ENCODE results near the gene CDK7.

The CDK7 gene

DNA sequence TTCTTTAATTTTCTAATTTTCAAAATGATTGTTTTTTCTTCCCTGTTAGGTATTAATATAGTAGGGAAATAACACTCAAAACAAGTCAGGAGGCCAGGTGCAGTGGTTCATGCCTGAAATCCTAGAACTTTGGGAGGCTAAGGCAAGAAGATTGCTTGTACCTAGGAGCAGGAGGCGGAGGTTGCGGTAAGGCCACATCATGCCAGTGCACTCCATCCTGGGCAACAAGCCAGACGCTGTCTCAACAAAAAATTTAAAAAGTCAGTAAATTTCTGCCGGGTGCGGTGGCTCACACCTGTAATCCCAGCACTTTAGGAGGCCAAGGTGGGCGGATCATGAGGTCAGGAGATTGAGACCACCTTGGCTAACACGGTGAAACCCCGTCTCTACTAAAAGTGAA is 10.2 kb upstream of the CDK7 start (continued):
- TF ChIP-seq ZNF211 (tag by site-specific recombination; IDR thresholded peaks at IDR 0.05; ENCODE audit: low read depth) = no peak
- no peak for TF ChIP-seq ZBTB48 (tag by site-specific recombination; IDR thresholded peaks at IDR 0.05)
- TF ChIP-seq ZNF768 (tag by site-specific recombination; IDR thresholded peaks at IDR 0.05) = no peak

DNA sequence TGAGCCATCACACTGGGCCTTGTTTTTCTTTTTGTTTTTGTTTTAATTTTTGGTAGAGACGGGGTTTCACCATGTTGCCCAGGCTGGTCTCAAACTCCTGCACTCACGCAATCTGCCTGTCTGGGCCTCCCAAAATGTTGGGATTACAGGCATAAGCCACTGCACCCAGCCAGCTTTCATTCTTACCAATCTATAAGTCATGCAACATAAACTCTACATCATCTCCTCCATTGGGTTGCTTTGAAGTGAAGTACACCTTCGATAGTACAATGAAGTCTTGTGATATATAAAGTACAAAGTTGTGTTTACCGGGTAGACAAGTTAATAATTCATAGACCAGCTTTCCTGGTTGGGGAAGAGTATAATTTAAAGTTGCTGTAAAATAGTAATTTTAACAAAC is 8.8 kb upstream of the CDK7 start:
- POLR2A ChIA-PET = no interaction called here
- CTCF ChIA-PET = interaction anchor here (0.9 kb wide), 1 partner anchor 26 kb away, joined by 3 read pairs; no protein-coding TSS in a partner anchor
- Histone ChIP-seq H3K4me3 (ENCODE audit: low read depth, low read length) (no peak overlapping the region), H3K27ac (ENCODE audit: extremely low read depth, low read depth, low read length) (no peak overlapping the region), H3K4me1 (ENCODE audit: control insufficient read depth, insufficient read depth, low read length) (no peaks in the 10 kb centered on the region), H3K9me3 (ENCODE audit: control insufficient read depth, insufficient read depth, low read depth, low read length) (no peaks in the 10 kb centered on the region), H3K36me3 (ENCODE audit: control insufficient read depth in 2 of 2, insufficient read depth in 1 of 2, low read length in 2 of 2) (peaks cover 18 to 35% of the 10 kb centered on the region in 2 experiments)
- no peak for TF ChIP-seq SALL2 (tag by site-specific recombination; IDR thresholded peaks at IDR 0.05; ENCODE audit: borderline replicate concordance)
- no peak for TF ChIP-seq ZNF311 (tag by site-specific recombination; IDR thresholded peaks at IDR 0.05; ENCODE audit: borderline replicate concordance)
- no peak for TF ChIP-seq ZNF561 (tag by site-specific recombination; IDR thresholded peaks at IDR 0.05; ENCODE audit: borderline replicate concordance)
- TF ChIP-seq, protein P1, sequence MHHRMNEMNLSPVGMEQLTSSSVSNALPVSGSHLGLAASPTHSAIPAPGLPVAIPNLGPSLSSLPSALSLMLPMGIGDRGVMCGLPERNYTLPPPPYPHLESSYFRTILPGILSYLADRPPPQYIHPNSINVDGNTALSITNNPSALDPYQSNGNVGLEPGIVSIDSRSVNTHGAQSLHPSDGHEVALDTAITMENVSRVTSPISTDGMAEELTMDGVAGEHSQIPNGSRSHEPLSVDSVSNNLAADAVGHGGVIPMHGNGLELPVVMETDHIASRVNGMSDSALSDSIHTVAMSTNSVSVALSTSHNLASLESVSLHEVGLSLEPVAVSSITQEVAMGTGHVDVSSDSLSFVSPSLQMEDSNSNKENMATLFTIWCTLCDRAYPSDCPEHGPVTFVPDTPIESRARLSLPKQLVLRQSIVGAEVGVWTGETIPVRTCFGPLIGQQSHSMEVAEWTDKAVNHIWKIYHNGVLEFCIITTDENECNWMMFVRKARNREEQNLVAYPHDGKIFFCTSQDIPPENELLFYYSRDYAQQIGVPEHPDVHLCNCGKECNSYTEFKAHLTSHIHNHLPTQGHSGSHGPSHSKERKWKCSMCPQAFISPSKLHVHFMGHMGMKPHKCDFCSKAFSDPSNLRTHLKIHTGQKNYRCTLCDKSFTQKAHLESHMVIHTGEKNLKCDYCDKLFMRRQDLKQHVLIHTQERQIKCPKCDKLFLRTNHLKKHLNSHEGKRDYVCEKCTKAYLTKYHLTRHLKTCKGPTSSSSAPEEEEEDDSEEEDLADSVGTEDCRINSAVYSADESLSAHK (tag by site-specific recombination; IDR thresholded peaks at IDR 0.05) = no peak
- TF ChIP-seq SP2 (tag by site-specific recombination; IDR thresholded peaks at IDR 0.05) = no peak
- no peak for TF ChIP-seq ZNF48 (tag by site-specific recombination; IDR thresholded peaks at IDR 0.05)
- TF ChIP-seq ZNF214 (tag by site-specific recombination; IDR thresholded peaks at IDR 0.05; ENCODE audit: borderline replicate concordance) = no peak
- no peak for TF ChIP-seq ZNF155 (tag by site-specific recombination; IDR thresholded peaks at IDR 0.05)
- TF ChIP-seq, protein P2, sequence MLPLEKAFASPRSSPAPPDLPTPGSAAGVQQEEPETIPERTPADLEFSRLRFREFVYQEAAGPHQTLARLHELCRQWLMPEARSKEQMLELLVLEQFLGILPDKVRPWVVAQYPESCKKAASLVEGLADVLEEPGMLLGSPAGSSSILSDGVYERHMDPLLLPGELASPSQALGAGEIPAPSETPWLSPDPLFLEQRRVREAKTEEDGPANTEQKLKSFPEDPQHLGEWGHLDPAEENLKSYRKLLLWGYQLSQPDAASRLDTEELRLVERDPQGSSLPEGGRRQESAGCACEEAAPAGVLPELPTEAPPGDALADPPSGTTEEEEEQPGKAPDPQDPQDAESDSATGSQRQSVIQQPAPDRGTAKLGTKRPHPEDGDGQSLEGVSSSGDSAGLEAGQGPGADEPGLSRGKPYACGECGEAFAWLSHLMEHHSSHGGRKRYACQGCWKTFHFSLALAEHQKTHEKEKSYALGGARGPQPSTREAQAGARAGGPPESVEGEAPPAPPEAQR (tag by site-specific recombination; IDR thresholded peaks at IDR 0.05) = no peak
- TF ChIP-seq ZNF16 (tag by site-specific recombination; IDR thresholded peaks at IDR 0.05; ENCODE audit: low read depth) = no peak
- no peak for TF ChIP-seq ZNF10 (tag by site-specific recombination; IDR thresholded peaks at IDR 0.05)
- TF ChIP-seq, protein P3, sequence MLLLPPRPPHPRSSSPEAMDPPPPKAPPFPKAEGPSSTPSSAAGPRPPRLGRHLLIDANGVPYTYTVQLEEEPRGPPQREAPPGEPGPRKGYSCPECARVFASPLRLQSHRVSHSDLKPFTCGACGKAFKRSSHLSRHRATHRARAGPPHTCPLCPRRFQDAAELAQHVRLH (tag by site-specific recombination; IDR thresholded peaks at IDR 0.05) = no peak
- no peak for TF ChIP-seq ZNF624 (tag by site-specific recombination; IDR thresholded peaks at IDR 0.05)
- no peak for TF ChIP-seq ZNF670 (tag by site-specific recombination; IDR thresholded peaks at IDR 0.05; ENCODE audit: low read depth)
- TF ChIP-seq, protein P4, sequence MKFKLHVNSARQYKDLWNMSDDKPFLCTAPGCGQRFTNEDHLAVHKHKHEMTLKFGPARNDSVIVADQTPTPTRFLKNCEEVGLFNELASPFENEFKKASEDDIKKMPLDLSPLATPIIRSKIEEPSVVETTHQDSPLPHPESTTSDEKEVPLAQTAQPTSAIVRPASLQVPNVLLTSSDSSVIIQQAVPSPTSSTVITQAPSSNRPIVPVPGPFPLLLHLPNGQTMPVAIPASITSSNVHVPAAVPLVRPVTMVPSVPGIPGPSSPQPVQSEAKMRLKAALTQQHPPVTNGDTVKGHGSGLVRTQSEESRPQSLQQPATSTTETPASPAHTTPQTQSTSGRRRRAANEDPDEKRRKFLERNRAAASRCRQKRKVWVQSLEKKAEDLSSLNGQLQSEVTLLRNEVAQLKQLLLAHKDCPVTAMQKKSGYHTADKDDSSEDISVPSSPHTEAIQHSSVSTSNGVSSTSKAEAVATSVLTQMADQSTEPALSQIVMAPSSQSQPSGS (tag by site-specific recombination; IDR thresholded peaks at IDR 0.05; ENCODE audit: low read depth) = no peak
- TF ChIP-seq ZNF157 (tag by site-specific recombination; IDR thresholded peaks at IDR 0.05) = no peak
- TF ChIP-seq ZXDB (tag by site-specific recombination; IDR thresholded peaks at IDR 0.05) = no peak
- TF ChIP-seq ZBTB21 (tag by site-specific recombination; IDR thresholded peaks at IDR 0.05) = no peak
- TF ChIP-seq GLIS2 (tag by site-specific recombination; IDR thresholded peaks at IDR 0.05) = no peak

All from HEK293 (cell line).